ENCODE measurements around the gene NFX1. TPM values are rescaled to one million over a fixed set of nuclear protein-coding genes. Genes with fewer than 3 reads are reported as not detected.
"Not testable (repeated sequence)": the region's sequence is repeated elsewhere in the genome, so short reads cannot be mapped to it uniquely, and the experiment has no call there.

Gene NFX1
- total RNA-seq, 1 donor from 2014 or later: 27.8 TPM

DNA sequence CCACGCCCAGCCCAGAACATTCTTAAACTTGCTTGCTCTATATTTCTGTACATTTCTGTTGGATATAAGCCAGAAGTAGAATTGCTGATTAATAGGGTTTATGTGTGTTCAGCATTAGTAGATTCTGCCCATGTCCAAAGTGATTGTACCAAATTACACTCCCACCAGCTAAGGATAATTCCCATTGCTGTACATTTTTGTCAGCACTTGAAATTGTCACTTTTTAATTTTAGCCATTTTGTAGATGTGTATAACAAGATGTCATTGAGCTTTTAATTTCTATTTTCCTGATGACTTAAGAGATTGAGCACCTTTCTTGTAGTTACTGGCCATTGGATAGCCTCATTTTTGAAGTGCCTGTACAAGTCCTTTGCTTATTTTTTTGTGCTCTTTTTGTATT, 65.6 kb downstream of the NFX1 start:
- DNase-seq (ENCODE audit: low read depth) (no peak), FAIRE-seq (no peak)
- Mint-ChIP-seq H3K9me3 (ENCODE audit: unreplicated experiment) (no peaks in the 10 kb centered on the region), H3K27me3 (ENCODE audit: low read depth, unreplicated experiment) (no peaks in the 10 kb centered on the region), H3K4me3 (ENCODE audit: unreplicated experiment) (no peak overlapping the region), H3K27ac (ENCODE audit: unreplicated experiment) (no peak overlapping the region), H3K4me1 (ENCODE audit: low read depth, unreplicated experiment) (no peaks in the 10 kb centered on the region), H3K36me3 (ENCODE audit: low read depth, unreplicated experiment) (peaks cover 11% of the 10 kb centered on the region)
- Histone ChIP-seq H3K4me3 (ENCODE audit: insufficient read depth, low read depth, low read length) (no peak overlapping the region), H2AFZ (ENCODE audit: low read depth, low read length) (no peak overlapping the region), H4K20me1 (ENCODE audit: insufficient read depth, low read length) (no peaks in the 10 kb centered on the region), H3K27ac (ENCODE audit: low read depth, low read length) (no peak overlapping the region), H3K4me1 (ENCODE audit: insufficient read depth, low read length) (peaks cover 6% of the 10 kb centered on the region), H3K36me3 (ENCODE audit: insufficient read depth, low read length) (peaks cover 5% of the 10 kb centered on the region), H3K9ac (ENCODE audit: low read length) (no peak overlapping the region), H3K27me3 (ENCODE audit: insufficient read depth, low read length) (no peaks in the 10 kb centered on the region), H3K79me2 (ENCODE audit: insufficient read depth, low read length) (no peaks in the 10 kb centered on the region), H3K4me2 (ENCODE audit: low read length) (no peak overlapping the region), H3K9me3 (ENCODE audit: insufficient read depth, low read depth, low read length) (no peaks in the 10 kb centered on the region)
- TF ChIP-seq, protein P1, sequence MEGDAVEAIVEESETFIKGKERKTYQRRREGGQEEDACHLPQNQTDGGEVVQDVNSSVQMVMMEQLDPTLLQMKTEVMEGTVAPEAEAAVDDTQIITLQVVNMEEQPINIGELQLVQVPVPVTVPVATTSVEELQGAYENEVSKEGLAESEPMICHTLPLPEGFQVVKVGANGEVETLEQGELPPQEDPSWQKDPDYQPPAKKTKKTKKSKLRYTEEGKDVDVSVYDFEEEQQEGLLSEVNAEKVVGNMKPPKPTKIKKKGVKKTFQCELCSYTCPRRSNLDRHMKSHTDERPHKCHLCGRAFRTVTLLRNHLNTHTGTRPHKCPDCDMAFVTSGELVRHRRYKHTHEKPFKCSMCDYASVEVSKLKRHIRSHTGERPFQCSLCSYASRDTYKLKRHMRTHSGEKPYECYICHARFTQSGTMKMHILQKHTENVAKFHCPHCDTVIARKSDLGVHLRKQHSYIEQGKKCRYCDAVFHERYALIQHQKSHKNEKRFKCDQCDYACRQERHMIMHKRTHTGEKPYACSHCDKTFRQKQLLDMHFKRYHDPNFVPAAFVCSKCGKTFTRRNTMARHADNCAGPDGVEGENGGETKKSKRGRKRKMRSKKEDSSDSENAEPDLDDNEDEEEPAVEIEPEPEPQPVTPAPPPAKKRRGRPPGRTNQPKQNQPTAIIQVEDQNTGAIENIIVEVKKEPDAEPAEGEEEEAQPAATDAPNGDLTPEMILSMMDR (IDR thresholded peaks at IDR 0.05; ENCODE audit: insufficient read depth, low read depth, low read length): no peak
- no peak for TF ChIP-seq EZH2 (IDR thresholded peaks at IDR 0.05; ENCODE audit: insufficient read depth, low read length)

DNA sequence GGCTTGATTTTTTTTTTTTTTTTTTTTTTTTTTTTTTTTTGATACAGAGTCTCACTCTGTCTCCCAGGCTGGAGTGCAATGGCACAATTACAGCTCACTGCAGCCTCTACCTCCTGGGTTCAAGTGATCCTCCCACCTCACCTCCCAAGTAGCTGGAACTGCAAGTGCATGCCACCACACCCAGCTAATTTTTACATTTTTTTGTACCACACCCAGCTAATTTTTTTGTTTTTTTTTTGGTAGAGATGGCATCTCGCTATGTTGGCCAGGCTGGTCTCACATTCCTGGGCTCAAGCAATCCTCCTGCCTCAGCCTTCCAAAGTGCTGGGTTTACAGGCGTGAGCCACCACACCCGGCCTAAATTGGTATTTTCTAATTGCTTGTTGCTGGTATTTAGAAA, 68.3 kb downstream of the NFX1 start:
- H4K20me1 ChIP-seq (ENCODE audit: insufficient read depth, low read length): not testable (repeated sequence)

DNA sequence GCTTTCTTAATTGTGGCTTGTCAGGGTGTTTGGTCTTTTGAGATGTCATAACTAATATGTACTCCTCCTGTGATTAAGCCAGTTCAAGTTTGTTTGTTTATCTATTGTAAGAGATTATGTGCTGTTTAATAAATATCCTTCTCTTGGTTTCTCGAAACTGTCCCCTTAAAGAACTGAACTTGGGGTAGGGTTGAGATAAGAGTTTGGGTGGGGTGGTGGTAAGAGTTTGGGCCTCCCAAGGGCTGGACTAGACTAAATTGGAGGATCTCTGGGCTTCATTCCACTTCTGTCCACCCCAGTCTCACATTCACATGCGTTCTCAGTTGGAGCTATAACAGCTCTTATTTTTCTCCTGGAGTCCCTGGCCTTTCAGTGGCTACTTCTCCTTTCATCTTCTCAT, 73.8 kb downstream of the NFX1 start:
- no peak overlapping the region for H3K4me3 ChIP-seq (ENCODE audit: insufficient read depth, low read depth, low read length)
- Mint-ChIP-seq H3K27ac (ENCODE audit: unreplicated experiment) (no peak overlapping the region), H3K4me1 (ENCODE audit: low read depth, unreplicated experiment) (no peaks in the 10 kb centered on the region), H3K4me3 (ENCODE audit: unreplicated experiment) (no peak overlapping the region), H3K27me3 (ENCODE audit: low read depth, unreplicated experiment) (no peaks in the 10 kb centered on the region), H3K9me3 (ENCODE audit: unreplicated experiment) (no peaks in the 10 kb centered on the region), H3K36me3 (ENCODE audit: low read depth, unreplicated experiment) (peaks cover 24% of the 10 kb centered on the region)
- H3K9ac ChIP-seq (ENCODE audit: low read length): no peak overlapping the region
- TF ChIP-seq, protein P1 (IDR thresholded peaks at IDR 0.05; ENCODE audit: insufficient read depth, low read depth, low read length): no peak
- TF ChIP-seq EZH2 (IDR thresholded peaks at IDR 0.05; ENCODE audit: insufficient read depth, low read length): no peak
- peaks cover 38% of the 10 kb centered on the region for H3K36me3 ChIP-seq (ENCODE audit: insufficient read depth, low read length)
- no peak overlapping the region for H3K4me2 ChIP-seq (ENCODE audit: low read length)
- no peaks in the 10 kb centered on the region for H4K20me1 ChIP-seq (ENCODE audit: insufficient read depth, low read length)
- H3K4me1 ChIP-seq (ENCODE audit: insufficient read depth, low read length): no peaks in the 10 kb centered on the region
- no peaks in the 10 kb centered on the region for H3K79me2 ChIP-seq (ENCODE audit: insufficient read depth, low read length)
- no peaks in the 10 kb centered on the region for H3K9me3 ChIP-seq (ENCODE audit: insufficient read depth, low read depth, low read length)
- H3K27me3 ChIP-seq (ENCODE audit: insufficient read depth, low read length): no peaks in the 10 kb centered on the region
- no peak overlapping the region for H2AFZ ChIP-seq (ENCODE audit: low read depth, low read length)
- no peak overlapping the region for H3K27ac ChIP-seq (ENCODE audit: low read depth, low read length)
- FAIRE-seq (no peak), DNase-seq (ENCODE audit: low read depth) (no peak)

More for the DNA sequence above, 68.3 kb downstream of the NFX1 start:
- not testable (repeated sequence) for H3K9ac ChIP-seq (ENCODE audit: low read length); H3K4me1 Mint-ChIP-seq (ENCODE audit: low read depth, unreplicated experiment); H3K4me3 ChIP-seq (ENCODE audit: insufficient read depth, low read depth, low read length); H3K9me3 ChIP-seq (ENCODE audit: insufficient read depth, low read depth, low read length); H2AFZ ChIP-seq (ENCODE audit: low read depth, low read length); H3K27me3 ChIP-seq (ENCODE audit: insufficient read depth, low read length); H3K9me3 Mint-ChIP-seq (ENCODE audit: unreplicated experiment); FAIRE-seq; H3K79me2 ChIP-seq (ENCODE audit: insufficient read depth, low read length); DNase-seq (ENCODE audit: low read depth); H3K27ac ChIP-seq (ENCODE audit: low read depth, low read length); H3K36me3 ChIP-seq (ENCODE audit: insufficient read depth, low read length); H3K27me3 Mint-ChIP-seq (ENCODE audit: low read depth, unreplicated experiment); H3K4me1 ChIP-seq (ENCODE audit: insufficient read depth, low read length); H3K4me2 ChIP-seq (ENCODE audit: low read length); H3K4me3 Mint-ChIP-seq (ENCODE audit: unreplicated experiment); H3K27ac Mint-ChIP-seq (ENCODE audit: unreplicated experiment)
- H3K36me3 Mint-ChIP-seq (ENCODE audit: low read depth, unreplicated experiment): peaks cover 11% of the 10 kb centered on the region

DNA sequence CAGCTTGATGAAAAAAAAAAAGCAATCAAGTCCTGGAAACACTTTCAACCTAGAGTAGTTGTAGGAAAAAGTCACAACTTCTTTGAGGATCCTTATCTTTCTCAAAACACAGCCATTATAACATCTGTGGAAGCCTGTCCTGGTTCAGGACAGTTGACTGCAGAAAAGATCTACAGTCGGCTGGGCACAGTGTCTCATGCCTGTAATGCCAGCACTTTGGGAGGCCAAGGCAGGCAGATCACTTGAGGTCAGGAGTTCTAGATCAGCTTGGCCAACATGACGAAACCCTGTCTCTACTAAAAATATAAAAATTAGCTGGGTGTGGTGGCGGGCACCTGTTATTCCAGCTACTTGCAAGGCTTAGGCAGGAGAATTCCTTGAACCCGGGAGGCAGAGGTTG, 74.5 kb downstream of the NFX1 start:
- peaks cover 21% of the 10 kb centered on the region for H3K36me3 Mint-ChIP-seq (ENCODE audit: low read depth, unreplicated experiment)

More for the DNA sequence above, 74.5 kb downstream of the NFX1 start:
- H3K4me1 ChIP-seq (ENCODE audit: insufficient read depth, low read length); H3K27me3 ChIP-seq (ENCODE audit: insufficient read depth, low read length); H3K4me1 Mint-ChIP-seq (ENCODE audit: low read depth, unreplicated experiment); DNase-seq (ENCODE audit: low read depth); H3K4me3 Mint-ChIP-seq (ENCODE audit: unreplicated experiment); H4K20me1 ChIP-seq (ENCODE audit: insufficient read depth, low read length); H3K79me2 ChIP-seq (ENCODE audit: insufficient read depth, low read length); H3K4me3 ChIP-seq (ENCODE audit: insufficient read depth, low read depth, low read length); H3K27ac Mint-ChIP-seq (ENCODE audit: unreplicated experiment); H3K4me2 ChIP-seq (ENCODE audit: low read length); H3K27me3 Mint-ChIP-seq (ENCODE audit: low read depth, unreplicated experiment); H3K9me3 ChIP-seq (ENCODE audit: insufficient read depth, low read depth, low read length); H2AFZ ChIP-seq (ENCODE audit: low read depth, low read length); H3K9me3 Mint-ChIP-seq (ENCODE audit: unreplicated experiment); H3K27ac ChIP-seq (ENCODE audit: low read depth, low read length); FAIRE-seq; H3K9ac ChIP-seq (ENCODE audit: low read length): not testable (repeated sequence)
- peaks cover 40% of the 10 kb centered on the region for H3K36me3 ChIP-seq (ENCODE audit: insufficient read depth, low read length)
